HG03039 (cell line): Measurements from ENCODE around the gene NPIPA8.
"Not testable (repeated sequence)": the region's sequence is repeated elsewhere in the genome, so short reads cannot be mapped to it uniquely, and the experiment has no call there.

Source experiments
- ATAC-seq: cut with Tn5 transposase; IDR thresholded peaks from one replicate; pipeline ENCODE4 v1.9.1; 2021; ENCODE audit warnings: mild to moderate bottlenecking, moderate library complexity; ENCODE audit not compliant: unreplicated experiment

Gene NPIPA8

DNA sequence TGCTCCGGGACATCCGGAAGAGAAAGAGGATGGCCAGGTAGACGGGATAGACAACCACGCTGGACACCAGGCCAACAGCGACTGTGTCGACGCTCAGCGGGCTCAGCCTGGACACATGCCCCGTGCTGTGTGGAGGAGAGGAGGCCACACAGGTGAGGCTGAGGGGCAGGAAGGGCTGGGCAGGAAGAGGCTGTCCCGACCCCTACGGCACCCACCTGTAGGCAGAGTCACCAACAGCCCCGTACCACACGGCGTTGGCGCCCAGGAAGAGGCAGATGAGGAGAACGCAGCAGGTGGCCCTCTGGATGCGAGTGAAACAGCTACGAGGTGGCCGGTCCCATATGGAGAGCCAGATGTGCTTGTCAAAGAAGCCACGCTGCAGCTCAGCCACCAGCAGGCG is at the start of gene NPIPA8:
Gene NPIPA8, minus strand, starts transcription at position 101 of the 400 bp plus-strand sequence. CDS start 4,074 bp downstream, outside the sequence.
- not testable (repeated sequence) for ATAC-seq

DNA sequence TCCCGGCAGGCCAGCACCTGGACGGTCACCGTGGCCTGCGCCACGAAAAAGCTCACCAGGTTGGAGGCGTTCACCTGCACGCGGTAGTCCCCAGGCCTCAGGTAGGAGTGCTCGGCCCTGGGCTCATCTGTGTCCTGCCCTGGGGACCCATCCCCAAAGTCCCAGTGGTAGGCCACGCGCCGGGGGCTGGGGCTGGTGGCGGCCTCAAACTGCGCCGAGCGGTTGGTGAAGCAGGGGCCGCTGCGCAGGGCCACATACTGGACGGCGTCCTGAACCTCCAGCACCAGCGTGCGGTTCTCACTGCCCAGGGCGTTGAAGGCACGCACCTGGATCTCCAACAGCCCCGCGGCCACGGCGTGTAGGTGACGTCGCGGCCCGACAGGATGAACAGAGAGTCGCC is 48.7 kb upstream of the NPIPA8 start:
- not testable (repeated sequence) for ATAC-seq

DNA sequence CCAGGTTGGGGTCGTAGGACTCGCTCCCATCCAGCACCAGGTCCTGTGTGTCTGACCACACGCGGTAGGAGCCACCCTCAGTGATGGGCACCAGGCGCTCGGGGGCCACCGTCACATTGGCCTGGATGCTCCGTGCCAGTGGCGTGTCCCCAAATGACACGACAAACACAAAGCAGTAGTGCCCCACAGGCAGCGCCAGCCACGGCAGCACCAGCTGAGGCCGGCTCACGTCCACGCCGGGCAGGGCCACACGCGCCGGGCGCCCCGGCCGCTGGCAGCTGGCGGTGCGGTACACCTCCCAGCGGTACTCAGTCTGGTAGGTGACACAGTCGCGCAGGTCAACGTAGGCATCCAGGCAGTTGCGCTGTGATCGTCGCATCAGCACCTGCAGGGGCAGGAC is 48.3 kb upstream of the NPIPA8 start:
- ATAC-seq, result not testable (repeated sequence)

DNA sequence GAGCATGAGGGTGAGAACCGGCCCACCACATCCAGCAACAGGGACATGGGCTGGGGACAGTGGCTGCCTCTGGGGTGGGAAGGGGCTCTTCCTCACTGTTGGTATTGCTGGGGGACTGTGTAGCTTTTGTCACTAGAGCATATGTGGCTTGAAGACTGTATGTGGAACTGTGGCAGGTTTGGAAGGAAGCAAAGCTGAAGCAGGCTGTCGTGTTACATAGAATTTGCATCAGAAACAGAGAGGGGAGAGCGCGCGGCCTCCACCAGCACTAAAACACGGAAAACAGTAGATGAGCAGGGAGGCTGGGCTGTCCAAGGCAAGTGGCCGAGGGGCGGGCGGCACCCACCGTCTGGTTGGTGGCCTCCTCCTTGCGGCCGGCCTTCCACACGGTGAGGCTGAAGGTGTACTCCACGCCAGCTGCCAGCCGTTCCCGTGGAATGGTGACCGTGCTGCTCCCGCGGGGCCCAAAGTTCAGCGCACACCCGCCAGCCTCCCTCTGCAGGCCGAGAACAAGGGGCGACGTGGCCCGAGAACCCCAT is 47.6 kb upstream of the NPIPA8 start:
- ATAC-seq, result not testable (repeated sequence)

DNA sequence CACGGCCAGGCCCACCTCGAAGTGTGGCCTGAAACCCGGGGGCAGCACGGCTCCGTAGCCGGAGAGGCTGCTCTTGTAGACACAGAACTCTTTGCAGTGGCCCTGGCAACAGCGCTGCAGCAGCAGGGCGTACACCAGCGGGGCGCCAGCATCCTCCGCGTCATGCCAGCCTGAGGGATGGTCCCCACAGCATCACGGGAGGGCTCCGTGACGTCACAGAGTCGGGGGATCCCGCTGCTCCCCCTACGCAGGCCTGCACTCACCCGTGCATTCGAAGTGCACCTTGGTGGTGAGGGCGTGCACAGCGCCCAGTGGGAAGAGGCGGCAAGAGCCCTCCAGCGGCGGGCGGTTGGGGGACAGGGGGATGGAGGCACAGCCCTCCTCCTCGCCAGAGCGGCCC is 46.2 kb upstream of the NPIPA8 start:
- not testable (repeated sequence) for ATAC-seq

DNA sequence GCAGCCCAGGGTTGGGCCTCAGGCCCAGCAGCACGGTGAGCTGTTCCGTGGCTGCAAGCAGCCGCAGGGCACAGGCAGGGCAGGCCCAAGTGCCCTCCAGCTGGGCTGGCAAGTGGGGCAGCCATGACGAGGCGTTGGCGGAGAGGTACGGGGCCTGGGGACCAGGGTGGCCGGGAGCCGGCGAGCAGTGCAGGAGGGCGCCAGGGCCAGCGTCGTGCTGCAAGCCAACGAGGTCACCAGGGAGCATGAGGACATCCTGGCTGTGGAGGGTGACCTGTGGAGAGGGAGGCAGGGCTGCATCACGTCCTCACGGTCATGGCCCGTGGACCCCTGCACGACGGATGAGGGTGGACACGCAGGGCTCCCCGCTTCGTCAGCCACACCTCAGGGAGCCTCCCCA is 11.2 kb upstream of the NPIPA8 start:
- ATAC-seq, result not testable (repeated sequence)

DNA sequence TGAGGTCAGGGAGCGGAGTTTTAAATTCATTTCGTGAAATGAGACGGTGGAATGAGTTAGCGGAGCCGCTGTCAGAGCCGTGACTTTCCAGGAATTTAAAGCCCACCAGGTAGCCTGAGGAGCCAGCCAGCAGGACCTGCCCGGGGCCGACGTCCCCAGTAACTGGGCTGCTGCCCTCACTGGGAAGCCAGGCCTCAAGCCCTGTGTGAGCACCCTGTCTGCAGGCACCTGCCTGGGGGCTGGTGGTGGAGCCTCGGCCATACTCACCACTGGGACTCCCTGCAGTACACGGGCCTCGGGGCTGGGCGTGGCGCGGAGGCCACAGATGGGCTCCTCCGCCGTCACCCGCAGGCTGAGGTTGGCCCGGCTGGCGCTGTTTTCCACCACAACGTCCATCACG is 10.5 kb upstream of the NPIPA8 start:
- not testable (repeated sequence) for ATAC-seq

DNA sequence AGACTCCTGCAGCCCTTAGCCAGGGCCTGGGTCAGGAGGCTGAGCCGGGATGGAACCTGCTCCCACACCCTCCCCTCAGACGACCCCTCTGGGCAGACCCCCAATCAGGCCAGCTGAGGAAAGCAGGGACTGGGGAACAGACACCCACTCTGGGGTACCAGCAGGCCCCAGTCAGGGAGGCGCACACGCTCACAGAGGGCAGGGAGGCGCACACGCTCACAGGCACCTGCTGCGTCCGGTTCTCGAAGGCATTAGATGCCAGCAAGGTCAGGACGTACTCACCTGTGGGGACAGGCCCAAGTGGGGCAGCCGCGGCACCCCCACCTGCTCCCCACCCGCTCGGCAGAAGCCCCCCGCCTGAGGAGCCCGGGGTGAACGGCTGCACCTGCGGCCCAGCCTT is 8.1 kb upstream of the NPIPA8 start:
- not testable (repeated sequence) for ATAC-seq

DNA sequence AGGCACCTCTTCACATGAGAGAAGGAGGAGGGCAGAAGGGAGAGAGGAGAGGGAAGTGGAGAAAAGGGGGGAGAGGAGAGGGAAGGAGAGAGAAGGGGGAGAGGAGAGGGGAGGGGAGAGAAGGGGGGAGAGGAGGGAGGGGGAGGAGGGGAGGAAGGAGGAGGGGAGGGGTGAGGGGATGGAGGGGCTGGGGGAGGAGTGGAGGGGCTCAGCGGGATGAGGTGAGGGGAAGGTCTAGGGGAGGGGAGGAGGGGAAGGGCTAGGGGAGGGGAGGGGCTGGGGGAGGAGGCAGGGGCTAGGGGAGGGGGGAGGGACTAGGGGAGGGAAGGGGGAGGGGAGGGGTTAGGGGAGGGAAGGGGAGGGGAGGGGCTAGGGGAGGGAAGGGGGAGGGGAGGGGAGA is 5.5 kb upstream of the NPIPA8 start:
- ATAC-seq, result not testable (repeated sequence)

DNA sequence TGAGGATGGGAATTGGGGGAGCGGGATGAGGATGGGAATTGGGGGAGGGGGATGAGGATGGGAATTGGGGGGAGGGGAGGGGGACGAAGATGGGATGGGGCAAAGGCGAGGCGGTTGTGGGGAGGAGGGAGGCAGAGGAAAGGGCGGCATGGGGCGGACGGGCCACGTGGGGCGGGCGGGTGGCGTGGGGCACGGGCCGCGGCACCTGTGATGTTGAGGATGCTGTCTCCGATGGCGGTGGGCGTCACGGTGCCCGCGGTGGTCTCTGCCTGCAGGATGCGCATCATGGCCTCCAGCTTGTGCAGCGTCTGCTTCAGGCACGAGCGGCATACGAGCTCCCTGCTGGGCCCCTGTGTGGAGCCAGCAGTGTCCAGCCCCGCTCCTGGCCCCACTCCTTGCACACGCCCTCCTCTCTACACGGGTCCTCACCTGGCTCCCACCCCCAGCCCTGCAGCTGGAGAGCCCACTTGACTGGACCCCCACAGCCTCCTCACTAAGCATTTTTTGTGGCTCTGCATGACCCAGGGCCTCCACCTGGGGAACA is 5.0 kb upstream of the NPIPA8 start:
- not testable (repeated sequence) for ATAC-seq

DNA sequence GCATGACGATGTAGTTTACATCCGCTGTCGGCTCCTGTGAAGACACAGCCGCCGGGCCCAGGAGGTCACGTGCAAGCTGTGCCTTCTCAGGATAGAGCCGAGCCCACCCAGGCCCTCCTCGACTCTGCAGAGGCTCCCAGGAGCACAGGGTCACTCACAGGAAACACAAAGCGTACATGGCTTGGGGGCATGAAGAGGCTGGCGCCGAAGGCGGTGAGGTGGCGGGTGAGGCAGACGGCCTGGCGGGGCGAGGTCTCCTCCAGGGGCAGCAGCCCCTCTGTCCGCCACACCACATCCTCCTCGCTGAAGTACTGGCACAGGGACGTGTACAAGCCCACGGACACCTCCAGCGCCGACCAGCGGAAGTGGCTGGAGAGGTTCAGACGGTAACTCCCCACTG is 2.7 kb upstream of the NPIPA8 start:
- ATAC-seq, result not testable (repeated sequence)

DNA sequence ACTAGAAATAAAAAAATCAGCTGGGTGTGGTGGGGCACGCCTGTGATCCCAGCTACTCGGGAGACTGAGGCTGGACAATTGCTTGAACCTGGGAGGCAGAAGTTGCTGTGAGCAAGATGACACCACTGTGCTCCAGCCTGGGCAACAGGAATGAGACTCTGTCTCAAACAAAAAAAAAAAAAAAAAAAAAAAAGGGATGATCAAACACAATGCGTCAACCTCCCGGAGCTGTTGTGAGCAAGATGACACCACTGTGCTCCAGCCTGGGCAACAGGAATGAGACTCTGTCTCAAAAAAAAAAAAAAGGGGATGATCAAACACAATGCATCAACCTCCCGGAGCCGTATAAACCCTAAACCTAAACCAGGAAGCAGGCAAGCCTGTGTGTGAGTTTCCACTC is 24.7 kb downstream of the NPIPA8 start:
- not testable (repeated sequence) for ATAC-seq

DNA sequence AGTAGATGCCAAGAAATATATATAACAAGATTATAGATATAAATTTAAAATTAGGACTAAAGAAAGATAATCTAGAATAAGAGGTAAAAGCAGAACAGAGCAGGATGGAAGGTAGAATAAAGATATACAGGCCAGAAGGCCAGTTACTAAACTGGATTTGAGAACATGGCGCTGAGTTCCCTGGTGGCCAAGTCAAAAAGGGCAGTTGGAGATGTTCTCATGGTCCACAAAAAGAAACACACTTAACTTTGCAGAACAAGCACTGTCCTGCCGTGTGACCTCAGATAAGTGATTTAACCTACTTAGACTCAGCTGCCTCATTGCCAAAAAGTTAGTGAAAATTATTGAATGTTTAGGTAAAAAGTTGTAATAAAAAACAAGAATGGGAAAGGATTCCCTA is 27.4 kb downstream of the NPIPA8 start:
- not testable (repeated sequence) for ATAC-seq

DNA sequence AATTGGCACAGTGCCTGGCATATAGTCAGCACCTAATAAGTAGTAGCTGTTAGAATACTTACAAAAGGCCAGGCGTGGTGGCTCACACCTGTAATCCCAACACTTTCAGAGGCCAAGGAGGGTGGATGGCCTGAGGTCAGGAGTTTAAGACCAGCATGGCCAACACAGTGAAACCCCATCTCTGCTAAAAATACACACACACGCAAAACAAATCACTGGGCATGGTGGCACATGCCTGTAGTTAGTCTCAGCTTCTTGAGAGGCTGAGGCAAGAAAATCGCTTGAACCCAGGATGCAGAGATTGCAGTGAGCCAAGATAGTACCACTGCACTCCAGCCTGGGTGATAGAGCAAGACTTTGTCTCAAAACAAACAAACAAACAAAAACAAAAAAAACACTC is 29.3 kb downstream of the NPIPA8 start:
- ATAC-seq, result not testable (repeated sequence)

DNA sequence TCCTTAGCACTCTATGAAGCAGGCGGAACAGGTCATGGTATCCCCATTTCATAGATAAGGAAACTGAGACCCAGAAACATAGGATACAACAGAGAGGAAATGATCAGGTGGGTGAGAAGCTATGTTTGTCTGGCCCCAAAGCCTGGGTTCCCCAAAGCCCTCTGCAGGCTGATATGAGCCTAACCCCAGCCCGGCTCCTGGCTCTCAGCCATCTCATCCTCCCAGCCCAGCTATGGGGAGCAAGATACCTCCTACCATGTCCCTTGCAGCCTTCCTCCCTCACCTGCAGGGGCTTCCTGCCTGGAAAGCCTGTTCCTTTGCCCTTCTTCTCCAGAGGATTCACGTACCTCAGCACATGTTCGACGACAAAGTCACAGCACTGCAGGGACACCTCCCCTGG is 30.5 kb downstream of the NPIPA8 start:
- ATAC-seq, result not testable (repeated sequence)

DNA sequence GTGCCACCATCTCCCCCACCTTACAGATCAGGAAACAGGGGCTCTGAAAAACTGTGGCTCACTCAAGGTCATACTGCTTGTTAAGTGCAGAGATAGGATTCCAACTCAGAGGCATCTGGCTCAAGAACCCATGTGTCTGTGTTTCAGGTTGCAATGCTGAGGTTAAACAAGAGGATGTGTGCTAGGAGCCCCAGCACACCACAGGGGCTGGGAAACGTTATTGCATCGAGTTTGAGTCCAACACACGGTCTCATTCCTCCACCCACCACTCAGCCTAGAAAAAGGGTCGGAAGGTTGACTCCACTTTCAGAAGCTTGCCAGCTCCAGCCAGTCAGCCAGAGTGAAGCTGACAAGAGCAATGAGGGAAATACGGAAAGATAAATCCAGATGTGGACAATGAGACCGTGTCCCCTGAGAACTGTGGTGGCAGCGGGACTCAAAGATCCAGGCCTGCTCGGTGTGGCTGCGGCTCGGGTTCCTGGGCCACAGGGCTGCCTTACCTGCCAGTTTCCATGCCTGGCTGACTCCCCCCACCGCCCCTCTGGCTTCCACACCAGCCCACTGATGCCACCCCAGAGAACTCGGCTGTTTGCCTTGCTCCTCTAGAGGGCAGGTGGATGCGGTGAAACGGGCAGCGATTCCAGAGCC is 33.4 kb downstream of the NPIPA8 start:
- ATAC-seq, result not testable (repeated sequence)

DNA sequence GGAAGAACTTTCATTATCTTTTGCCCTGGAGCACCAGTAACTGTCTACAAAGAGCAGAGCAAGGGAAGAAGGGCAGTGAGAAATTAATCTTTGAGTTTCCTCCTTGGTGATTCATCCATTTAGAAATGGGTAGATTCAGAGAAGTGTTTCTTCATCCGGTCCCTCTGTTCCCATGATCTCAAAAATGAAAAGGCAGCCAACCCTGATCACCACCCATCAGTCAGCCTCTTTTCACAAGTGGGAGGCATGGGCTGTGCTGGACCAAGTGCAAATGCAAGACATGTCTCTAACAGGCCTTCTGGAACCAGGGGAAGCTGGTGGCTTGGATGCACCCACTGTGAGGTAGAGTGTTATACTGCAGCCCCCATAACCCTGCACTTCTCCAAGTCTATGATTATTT is 38.8 kb downstream of the NPIPA8 start:
- ATAC-seq, result not testable (repeated sequence)

DNA sequence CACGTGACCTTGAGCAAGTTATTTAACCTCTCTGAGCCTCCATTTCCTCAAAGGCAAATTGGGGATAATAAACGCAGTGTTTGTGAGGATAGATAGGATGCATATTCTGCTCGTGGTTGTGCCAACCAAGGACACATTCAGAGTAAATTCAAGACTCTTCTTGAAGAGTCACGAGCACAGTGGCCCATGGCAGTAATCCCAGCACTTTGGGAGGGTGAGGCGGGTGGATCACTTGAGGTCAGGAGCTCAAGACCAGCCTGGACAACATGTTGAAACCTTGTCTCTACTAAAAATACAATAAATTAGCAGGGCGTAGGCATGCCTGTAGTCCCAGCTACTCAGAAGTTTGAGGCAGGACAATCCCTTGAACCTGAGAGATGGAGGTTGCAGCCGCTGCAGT is 39.6 kb downstream of the NPIPA8 start:
- not testable (repeated sequence) for ATAC-seq

DNA sequence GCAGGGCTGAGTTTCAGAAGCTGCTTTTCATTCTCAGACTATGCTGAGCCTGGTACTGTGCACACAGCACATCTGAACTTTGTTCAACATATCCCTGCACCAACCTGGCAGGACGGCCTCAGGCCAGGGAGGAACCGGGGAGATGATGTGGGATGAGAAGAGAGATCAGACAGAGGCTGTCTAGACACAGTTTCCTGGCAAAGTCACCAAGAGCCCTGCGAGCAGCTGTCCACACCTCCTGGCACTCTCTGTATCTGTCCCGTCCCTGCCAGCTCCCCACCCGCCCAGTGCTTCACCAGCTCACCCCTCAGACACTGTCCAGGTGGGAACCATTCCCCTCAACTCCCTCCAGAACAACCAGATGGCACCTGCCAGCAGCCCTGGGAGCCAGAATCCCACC is 42.2 kb downstream of the NPIPA8 start:
- not testable (repeated sequence) for ATAC-seq

DNA sequence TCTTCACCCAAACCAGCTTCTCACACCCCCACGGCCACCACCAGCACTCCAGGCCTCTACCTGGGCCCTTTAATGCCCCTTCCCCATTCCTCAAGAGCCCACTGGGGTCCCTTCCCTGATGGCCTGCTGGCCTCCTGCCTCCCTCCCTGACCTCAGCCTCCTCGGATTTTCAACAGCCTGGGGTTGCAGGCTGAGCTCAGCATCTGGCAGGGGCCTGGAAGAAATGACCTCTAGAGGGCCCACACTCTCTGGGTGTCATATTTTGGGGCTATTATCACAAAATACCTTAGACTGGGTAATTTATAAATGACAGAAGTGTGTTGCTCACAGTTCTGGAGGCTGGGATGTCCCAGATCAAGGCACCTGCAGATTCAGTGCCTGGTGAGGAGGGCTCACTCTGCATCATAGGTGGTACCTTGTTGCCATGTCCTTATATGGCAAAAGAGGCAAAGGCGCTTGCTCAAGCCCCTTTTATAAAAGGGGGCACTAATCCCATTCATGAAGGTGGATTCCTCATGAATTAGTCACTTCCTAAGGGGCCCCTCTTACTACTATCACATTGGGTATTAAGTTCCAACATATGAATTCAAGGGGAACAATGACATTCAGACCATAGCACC is 43.1 kb downstream of the NPIPA8 start:
- not testable (repeated sequence) for ATAC-seq

DNA sequence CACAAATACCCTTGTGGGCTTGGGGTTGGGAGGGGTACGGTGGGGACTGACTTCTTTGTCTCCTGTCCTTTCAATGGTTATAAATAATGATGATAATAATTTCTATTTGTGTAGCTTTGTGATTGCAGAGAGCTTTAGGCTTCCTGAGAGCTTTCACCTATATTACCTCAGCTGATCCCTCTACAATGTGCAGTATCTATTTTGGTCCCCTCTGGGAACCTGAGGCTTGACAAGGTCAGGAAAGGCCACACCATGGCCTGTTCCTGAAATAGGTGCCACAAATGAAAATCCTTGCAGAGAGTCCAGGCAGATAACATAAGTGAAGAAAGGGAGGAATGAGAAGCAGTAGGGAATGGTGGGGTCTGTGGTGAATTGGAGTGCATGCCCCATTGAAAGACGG is 45.6 kb downstream of the NPIPA8 start:
- ATAC-seq, result not testable (repeated sequence)

DNA sequence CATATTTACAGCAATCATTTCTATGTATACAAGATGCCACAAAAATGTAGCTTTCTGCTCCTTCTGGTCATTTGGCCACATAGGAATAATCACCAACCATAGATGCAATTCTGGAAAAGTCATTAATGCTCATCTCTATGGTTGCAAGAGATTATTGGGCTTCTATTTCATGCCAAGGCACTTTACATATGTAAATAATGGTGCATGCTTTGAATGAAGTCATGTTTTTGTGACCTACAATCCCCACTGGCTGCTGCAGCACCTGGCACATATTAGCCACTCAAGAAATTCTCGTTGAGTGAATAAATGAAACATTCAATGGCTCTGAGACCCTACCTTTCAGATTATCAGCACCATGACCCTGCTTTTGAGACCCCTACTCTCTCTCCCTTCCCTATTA is 50.2 kb downstream of the NPIPA8 start:
- ATAC-seq, result not testable (repeated sequence)
